Neural cell (in vitro differentiated cells): Measurements from ENCODE around the gene PCGF6.

Experiments used
- EP300 ChIP-seq: fragments of 450-650 bp; conservative IDR thresholded peaks from 2 replicates; pipeline ENCODE4 v1.6.1; 2014; ENCODE audit warnings: antibody characterized with exemption, mild to moderate bottlenecking, moderate library complexity; ENCODE audit not compliant: poor library complexity, severe bottlenecking
- TF ChIP-seq, protein P1 (sequence below): fragments of 450-650 bp; IDR thresholded peaks from 2 replicates; pipeline ENCODE4 v1.5.1; 2014; ENCODE audit warnings: antibody characterized with exemption, mild to moderate bottlenecking, moderate library complexity; ENCODE audit not compliant: poor library complexity, severe bottlenecking

DNA sequence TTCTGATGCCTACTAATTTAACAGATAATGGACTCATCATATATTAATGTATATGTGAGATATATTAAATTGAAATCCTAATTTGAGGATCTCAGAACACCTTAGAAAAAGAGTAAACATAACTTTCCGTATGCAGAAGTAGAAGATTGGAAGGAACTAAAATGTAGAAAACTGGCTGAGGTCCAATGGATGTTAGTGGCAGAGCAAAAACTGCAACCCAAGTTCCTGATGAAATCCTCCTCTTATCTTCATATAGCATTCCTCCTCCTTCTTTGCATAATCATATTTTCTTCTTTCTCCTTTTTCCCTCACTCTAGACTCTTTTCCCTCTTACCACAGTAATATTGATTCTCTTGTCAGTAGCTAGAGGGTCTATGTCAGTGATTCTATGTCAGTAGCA, 68.0 kb downstream of the PCGF6 start:
- TF ChIP-seq, protein P1, sequence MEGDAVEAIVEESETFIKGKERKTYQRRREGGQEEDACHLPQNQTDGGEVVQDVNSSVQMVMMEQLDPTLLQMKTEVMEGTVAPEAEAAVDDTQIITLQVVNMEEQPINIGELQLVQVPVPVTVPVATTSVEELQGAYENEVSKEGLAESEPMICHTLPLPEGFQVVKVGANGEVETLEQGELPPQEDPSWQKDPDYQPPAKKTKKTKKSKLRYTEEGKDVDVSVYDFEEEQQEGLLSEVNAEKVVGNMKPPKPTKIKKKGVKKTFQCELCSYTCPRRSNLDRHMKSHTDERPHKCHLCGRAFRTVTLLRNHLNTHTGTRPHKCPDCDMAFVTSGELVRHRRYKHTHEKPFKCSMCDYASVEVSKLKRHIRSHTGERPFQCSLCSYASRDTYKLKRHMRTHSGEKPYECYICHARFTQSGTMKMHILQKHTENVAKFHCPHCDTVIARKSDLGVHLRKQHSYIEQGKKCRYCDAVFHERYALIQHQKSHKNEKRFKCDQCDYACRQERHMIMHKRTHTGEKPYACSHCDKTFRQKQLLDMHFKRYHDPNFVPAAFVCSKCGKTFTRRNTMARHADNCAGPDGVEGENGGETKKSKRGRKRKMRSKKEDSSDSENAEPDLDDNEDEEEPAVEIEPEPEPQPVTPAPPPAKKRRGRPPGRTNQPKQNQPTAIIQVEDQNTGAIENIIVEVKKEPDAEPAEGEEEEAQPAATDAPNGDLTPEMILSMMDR = no peak
- no peak for TF ChIP-seq EP300
